C4-2B (cell line): ENCODE data around the gene ZNF318.

Experiments
- ZFX ChIP-seq: fragments of 450-650 bp; IDR thresholded peaks from 2 replicates; pipeline ENCODE4 v1.6.1; 2017
- TF ChIP-seq, protein P1 (sequence below): fragments of 450-650 bp; conservative IDR thresholded peaks from 2 replicates; pipeline ENCODE4 v1.5.1; 2017; ENCODE audit warnings: mild to moderate bottlenecking

DNA sequence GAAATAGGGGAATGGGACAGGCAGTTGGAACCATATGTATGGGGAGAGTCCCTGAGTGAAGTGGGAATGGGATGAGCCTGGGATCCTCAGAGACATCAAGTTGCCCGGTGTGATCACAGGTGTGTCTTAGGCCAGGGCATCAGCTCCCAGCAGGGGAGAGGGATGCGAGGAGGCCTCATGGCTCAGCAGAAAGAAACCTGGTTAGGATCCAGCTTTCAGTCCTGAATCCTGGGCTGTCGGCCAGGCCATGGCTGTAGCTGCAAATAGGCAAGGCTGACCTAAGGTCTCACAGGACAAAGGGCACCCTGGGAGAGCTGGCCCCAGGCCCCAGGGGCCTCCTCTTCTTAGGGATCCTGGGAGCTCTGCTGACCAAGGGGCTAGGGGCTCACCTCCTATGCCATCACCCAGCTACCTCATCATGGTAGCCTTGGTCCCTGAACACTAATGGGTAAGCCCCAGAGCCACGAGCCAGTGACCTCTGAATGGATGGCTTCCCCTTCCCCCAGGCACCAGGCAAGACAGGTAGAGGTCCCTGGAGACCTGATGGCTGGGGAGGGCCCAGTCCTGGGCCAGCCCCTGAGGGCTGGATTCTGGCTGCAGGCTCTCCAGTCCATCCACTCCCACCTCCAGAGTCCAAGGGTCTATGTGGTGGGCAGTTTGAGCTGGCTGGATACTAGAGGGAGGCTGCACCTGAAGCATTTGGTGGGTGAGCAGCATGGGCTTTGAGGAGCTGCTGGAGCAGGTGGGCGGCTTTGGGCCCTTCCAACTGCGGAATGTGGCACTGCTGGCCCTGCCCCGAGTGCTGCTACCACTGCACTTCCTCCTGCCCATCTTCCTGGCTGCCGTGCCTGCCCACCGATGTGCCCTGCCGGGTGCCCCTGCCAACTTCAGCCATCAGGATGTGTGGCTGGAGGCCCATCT, 71.5 kb downstream of the ZNF318 start, which contains the start of gene SLC22A7:
- TF ChIP-seq ZFX: no peak
- TF ChIP-seq, protein P1, sequence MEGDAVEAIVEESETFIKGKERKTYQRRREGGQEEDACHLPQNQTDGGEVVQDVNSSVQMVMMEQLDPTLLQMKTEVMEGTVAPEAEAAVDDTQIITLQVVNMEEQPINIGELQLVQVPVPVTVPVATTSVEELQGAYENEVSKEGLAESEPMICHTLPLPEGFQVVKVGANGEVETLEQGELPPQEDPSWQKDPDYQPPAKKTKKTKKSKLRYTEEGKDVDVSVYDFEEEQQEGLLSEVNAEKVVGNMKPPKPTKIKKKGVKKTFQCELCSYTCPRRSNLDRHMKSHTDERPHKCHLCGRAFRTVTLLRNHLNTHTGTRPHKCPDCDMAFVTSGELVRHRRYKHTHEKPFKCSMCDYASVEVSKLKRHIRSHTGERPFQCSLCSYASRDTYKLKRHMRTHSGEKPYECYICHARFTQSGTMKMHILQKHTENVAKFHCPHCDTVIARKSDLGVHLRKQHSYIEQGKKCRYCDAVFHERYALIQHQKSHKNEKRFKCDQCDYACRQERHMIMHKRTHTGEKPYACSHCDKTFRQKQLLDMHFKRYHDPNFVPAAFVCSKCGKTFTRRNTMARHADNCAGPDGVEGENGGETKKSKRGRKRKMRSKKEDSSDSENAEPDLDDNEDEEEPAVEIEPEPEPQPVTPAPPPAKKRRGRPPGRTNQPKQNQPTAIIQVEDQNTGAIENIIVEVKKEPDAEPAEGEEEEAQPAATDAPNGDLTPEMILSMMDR: no peak
